SW480 (cell line): ENCODE measurements around the gene ABI3.

Experiments used
- DNase-seq: peaks from one replicate; pipeline ENCODE4 v3.0.0-alpha.2; 2016; ENCODE audit warnings: low spot score

ABI3 gene

GRCh38 chr17:49225554-49226236 lies 15.2 kb downstream of the ABI3 start:
- DNase-seq, result no peak

DNA sequence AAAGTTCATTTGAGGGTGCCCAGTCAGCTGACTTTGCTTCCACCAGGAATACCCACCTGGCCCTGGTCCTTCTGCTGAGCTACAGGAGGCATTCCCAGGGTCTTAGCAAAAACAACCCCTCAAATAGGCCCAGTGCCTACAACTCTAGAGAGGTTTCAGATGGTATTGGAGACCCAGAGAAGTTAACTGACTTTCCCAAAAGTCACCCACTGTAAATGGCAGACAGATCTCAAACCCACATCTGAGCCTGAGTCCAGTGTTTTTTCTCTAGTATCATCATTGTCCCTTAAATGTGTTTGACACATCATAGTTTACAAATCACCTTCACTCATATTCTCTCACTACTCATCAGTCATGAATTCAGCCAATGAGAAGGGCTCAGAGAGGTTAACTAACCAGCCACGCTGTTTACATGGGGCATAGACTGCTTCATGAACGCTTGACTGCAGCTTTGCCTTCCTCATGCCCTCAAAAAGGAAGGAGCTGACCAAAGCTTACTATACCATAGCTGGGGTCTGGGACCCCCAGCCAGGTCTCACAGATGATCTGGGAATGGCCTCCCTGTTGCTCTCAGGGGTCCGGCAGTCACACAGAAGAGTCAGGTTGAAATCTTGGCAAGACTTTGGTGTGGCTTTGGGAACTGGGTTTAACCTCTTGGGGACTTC lies 16.4 kb downstream of the ABI3 start:
- no peak for DNase-seq

GRCh38 chr17:49227436-49228261 lies 17.1 kb downstream of the ABI3 start:
- peak; percentile 69 for DNase-seq

- DNase-seq, result no peak
These were observed 18.7 kb downstream of the ABI3 start for GRCh38 chr17:49229076-49229804.

DNA sequence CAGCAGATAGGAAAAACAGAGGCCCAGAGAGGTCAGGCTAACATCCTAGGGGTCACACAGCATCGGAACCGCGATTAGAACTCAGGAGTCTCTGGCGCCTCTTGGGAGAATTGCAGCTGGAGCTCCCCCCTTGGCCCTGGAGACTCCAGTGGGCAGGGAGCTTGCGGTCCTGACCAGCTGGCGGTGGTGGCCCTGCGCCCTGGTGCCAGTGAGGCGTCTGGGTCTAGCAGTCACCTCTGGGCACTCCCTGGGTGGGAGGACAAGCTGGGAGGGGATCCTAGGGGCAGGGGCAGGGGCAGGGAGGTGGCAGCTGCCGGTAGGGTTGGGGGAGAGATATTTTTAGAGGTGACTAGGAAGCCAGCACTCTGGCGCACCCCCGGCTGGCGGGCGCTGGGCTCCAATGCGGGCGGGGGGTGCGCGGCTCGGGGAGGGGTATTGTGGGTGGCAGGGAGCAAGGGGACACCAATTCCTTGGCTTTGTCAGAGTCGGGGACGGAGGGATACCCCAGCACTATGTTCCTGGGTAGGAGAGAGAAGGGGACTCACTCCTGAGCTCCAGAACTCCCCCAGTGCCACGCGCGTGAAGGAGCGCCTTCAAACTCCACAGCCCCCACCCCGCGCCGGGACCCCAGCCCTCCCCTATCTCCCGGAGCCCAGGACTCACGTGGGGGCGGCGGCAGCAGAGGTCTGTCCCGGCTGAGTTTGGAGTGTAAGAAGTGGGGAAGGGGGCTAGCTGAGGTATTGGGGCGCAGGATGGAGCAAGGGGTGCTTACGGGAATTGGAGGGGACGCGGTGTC lies 19.5 kb downstream of the ABI3 start:
- no peak for DNase-seq

GRCh38 chr17:49230636-49231562 lies 20.4 kb downstream of the ABI3 start, which contains the start of gene PHOSPHO1:
Gene PHOSPHO1, minus strand, starts transcription at chr17:49230787. Its CDS starts 4,096 bp downstream, at chr17:49226691.
- peak; percentile 84 for DNase-seq

GRCh38 chr17:49231563-49231894 lies 21.0 kb downstream of the ABI3 start:
- DNase-seq, result no peak

GRCh38 chr17:49234509-49235080 lies 24.1 kb downstream of the ABI3 start:
- DNase-seq, result no peak

DNA sequence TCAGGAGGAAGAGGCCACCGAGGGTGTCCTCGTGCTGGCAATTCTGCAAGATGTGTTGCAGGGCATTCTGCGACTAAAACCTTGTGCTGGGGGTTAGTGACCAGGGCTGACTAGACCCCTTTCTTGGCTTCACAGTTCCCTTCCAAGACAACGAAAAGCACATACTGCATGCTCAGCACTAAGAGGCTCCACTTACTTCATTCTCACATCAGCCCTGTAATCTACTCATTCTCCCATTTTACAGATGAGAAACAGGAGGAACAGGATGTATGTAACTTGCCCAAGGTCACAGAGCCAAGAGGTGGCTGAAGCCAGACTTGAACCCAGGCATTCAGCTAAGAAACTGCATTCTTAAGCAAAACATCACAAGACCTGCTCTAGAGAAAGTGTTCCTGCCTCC lies 25.4 kb downstream of the ABI3 start:
- DNase-seq, result no peak

DNA sequence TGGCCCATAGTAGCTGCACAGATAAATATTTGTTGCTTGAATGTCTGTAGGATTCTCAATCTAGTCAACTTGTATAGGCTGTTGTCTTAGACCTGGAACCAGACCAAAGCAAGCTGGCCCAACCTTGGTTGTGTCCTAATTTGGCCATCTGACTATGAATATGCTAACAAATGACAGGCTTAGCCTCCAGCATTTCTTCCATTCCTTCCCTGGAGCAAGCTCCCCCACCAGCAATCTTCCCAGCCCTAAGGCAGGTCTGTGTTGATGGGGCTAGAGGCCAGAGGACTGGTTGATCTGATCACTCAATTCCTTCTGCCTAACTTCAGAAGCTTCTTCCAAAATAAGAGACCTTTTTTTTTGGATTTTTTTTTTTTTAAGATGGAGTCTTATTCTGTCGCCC lies 29.5 kb downstream of the ABI3 start:
- DNase-seq, result no peak

GRCh38 chr17:49240619-49241018 lies 30.1 kb downstream of the ABI3 start:
- no peak for DNase-seq

- no peak for DNase-seq
These were observed 30.5 kb downstream of the ABI3 start for GRCh38 chr17:49241040-49241439.

- no peak for DNase-seq
These were observed 31.3 kb downstream of the ABI3 start for GRCh38 chr17:49241692-49242397.

DNA sequence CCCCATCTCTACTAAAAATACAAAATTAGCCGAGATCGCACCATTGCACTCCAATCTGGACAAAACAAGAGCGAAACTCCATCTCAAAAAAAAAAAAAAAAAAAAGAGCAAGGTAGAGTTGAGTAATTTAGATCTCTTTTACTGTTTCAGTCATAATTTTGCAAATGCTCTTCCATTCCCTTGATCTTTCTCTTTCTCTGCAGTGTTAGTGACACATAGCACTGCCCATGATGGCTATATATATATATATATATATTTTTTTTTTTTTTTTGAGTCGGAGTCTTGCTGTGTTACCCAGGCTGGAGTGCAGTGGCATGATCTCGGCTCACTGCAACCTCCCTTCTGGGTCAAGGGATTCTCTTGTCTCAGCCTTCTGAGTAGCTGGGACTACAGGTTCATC lies 32.3 kb downstream of the ABI3 start:
- no peak for DNase-seq

GRCh38 chr17:49244839-49245238 lies 34.3 kb downstream of the ABI3 start:
- DNase-seq, result no peak

- no peak for DNase-seq
These were observed 37.4 kb downstream of the ABI3 start for GRCh38 chr17:49247944-49248343.

- DNase-seq, result peak; percentile 73
These were observed 38.8 kb downstream of the ABI3 start for GRCh38 chr17:49249292-49249794.

DNA sequence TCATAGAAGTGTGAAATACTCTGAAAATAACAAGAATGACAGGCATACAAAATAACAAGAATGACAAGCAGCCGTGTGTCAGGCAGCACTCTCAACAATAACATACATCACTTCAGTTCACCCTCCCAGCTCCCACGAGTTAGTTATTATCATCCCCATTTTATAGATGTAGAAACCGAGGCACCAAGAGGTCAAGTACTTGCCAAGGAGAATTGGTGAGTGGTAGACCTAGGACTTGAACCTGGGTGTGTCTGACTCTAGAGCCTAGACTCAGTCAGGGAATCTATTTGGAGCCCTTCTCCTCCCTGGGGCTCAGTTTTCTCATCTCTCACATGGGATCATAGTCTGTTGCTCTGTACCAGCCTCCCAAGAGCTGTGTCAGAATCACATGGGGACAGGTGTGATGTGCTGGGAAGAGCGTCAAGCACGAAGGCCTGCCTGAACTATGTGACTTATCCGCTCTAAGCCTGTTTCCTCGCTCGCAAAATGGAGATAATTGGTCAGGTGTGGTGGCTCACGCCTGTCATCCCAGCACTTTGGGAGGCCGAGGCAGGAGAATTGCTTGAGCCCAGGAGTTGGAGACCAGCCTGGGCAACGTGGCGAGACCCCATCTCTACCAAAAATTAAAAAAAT lies 39.5 kb downstream of the ABI3 start:
- no peak for DNase-seq
